Spleen (tissue), 11 donors: ENCODE measurements around the gene EFNA4. TPM values are rescaled to one million over a fixed set of nuclear protein-coding genes. Genes with fewer than 3 reads are reported as not detected.
A peak's percentile ranks its signal among the peaks of the same experiment; 100 is the strongest.

Source experiments
- DNase-seq: peaks from one replicate; pipeline ENCODE4 v3.0.0-alpha.2; 2020
- H3K27ac ChIP-seq, 8 donors: fragments of 200-600 bp; sonication (generic) in 7 of 8; 1 replicate in 4 of 8; 2 replicates in 4 of 8; pipeline versions ENCODE4 v1.5.0 to v1.8.0; 2016 to 2021; ENCODE audit warnings: inconsistent platforms in 4 of 8, mild to moderate bottlenecking in 4 of 8, moderate library complexity in 1 of 8
- H3K27me3 ChIP-seq, 7 donors: fragments of 200-600 bp; sonication (generic) in 6 of 7; replicated peaks in 1 of 7; 1 replicate in 4 of 7; 2 replicates in 3 of 7; pipeline versions ENCODE4 v1.5.0 to v1.8.0; 2016 to 2021; ENCODE audit warnings: inconsistent platforms in 3 of 7, mild to moderate bottlenecking in 1 of 7
- H3K36me3 ChIP-seq, 6 donors: fragments of 200-600 bp; sonication (generic) in 5 of 6; 1 replicate in 4 of 6; 2 replicates in 2 of 6; pipeline versions ENCODE4 v1.5.0 to v1.8.0; 2016 to 2021; ENCODE audit warnings: inconsistent platforms in 2 of 6
- H3K4me1 ChIP-seq, 6 donors: fragments of 200-600 bp; sonication (generic) in 5 of 6; 1 replicate in 3 of 6; 2 replicates in 3 of 6; pipeline versions ENCODE4 v1.5.0 to v1.8.0; 2016 to 2021; ENCODE audit warnings: inconsistent platforms in 3 of 6
- H3K4me3 ChIP-seq, 8 donors: fragments of 200-600 bp; sonication (generic) in 7 of 8; 1 replicate in 4 of 8; 2 replicates in 4 of 8; pipeline versions ENCODE4 v1.5.0 to v1.8.0; 2016 to 2021; ENCODE audit warnings: inconsistent platforms in 4 of 8, mild to moderate bottlenecking in 4 of 8, moderate library complexity in 2 of 8
- H3K9me3 ChIP-seq, 8 donors: fragments of 200-600 bp; sonication (generic) in 7 of 8; 1 replicate in 4 of 8; 2 replicates in 4 of 8; pipeline versions ENCODE4 v1.5.0 to v1.8.0; 2016 to 2021; ENCODE audit warnings: inconsistent platforms in 4 of 8
- POLR2A ChIP-seq, 3 donors: fragments of 450-650 bp; IDR thresholded peaks; one replicate each; pipeline ENCODE4 v1.5.1; 2017; ENCODE audit warnings: antibody characterized with exemption in 3 of 3, mild to moderate bottlenecking in 1 of 3
- POLR2AphosphoS5 ChIP-seq, 3 donors: sonication (generic); formaldehyde crosslinking; IDR thresholded peaks; one replicate each; pipeline ENCODE4 v1.5.1; 2017; ENCODE audit warnings: antibody characterized with exemption in 3 of 3
- whole genome bisulfite sequencing, 5 donors: extraction: QIAGEN DNeasy Blood & Tissue Kit in 3 of 5; methylation state at CpG; one replicate each; pipeline versions ENCODE4 v1.1.5 to v1.1.7; 2013 to 2018; 5-methylcytosine and 5-hydroxymethylcytosine counted together
- intact Hi-C: fragments of 100-400 bp; cut with DNase I; formaldehyde crosslinking; loops from one replicate; pipeline ENCODE4 v1.15.0; 2023; ENCODE audit warnings: low total_unique reads
- polyA plus RNA-seq, 3 donors: library from polyadenylated mRNA; stranded (reverse); fragments of 200-250 nt; gene quantifications; one replicate each; pipeline ENCODE4 v1.2.1, GENCODE V29; 2013
- total RNA-seq, 7 donors: library from RNA; depleted of rRNA in 3 of 7; stranded (reverse); fragments of >200 nt in 3 of 7; fragmentation: NEBNext Ultra II Directional in 4 of 7; extraction: Animal tissue kit (Norgen Biotek cat#: 25700) in 4 of 7; gene quantifications; one replicate each; pipeline versions ENCODE4 v1.1.0 to v1.2.1, GENCODE V29; 2016 to 2021
- TF ChIP-seq, protein P1 (sequence below), 11 experiments: fragments of 200-600 bp in 7 of 11; fragments of 450-650 bp in 4 of 11; sonication (generic) in 4 of 11; IDR thresholded peaks in 8 of 11; conservative IDR thresholded peaks in 3 of 11; 1 replicate in 7 of 11; 2 replicates in 4 of 11; pipeline versions ENCODE4 v1.4.0 to v1.8.0; 2016 to 2021; ENCODE audit warnings: antibody characterized with exemption in 11 of 11, inconsistent platforms in 4 of 11, mild to moderate bottlenecking in 1 of 11
- donor health status: healthy with polysubstance abuse.
- donor health status: DM: no; HTN: no; CAD: no; lungs with moderate emphysema.
- donor health status: DM: no; HTN: no; CAD: no.
- donor health status: Bipolar disorder and iron deficiency.
- donor health status: healthy.
- donor health status: DM: no; HTN: no; CAD: no.
- donor health status: DM: yes; HTN: yes; CAD: no.

Gene EFNA4
- total and polyA plus RNA-seq, 10 donors = 4.6 to 9.5 (median 7.1) TPM

DNA sequence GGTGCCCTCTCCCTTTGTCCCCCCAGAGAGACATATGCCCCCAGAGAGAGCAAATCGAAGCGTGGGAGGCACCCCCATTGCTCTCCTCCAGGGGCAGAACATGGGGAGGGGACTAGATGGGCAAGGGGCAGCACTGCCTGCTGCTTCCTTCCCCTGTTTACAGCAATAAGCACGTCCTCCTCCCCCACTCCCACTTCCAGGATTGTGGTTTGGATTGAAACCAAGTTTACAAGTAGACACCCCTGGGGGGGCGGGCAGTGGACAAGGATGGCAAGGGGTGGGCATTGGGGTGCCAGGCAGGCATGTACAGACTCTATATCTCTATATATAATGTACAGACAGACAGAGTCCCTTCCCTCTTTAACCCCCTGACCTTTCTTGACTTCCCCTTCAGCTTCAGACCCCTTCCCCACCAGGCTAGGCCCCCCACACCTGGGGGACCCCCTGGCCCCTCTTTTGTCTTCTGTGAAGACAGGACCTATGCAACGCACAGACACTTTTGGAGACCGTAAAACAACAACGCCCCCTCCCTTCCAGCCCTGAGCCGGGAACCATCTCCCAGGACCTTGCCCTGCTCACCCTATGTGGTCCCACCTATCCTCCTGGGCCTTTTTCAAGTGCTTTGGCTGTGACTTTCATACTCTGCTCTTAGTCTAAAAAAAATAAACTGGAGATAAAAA is 23.5 kb downstream of the EFNA4 start:
- H3K27ac ChIP-seq = no peak overlapping the region
- H3K36me3 ChIP-seq = no peaks in the 10 kb centered on the region
- intact Hi-C loops = no loop called here
- H3K9me3 ChIP-seq = no peaks in the 10 kb centered on the region
- H3K4me3 ChIP-seq = no peak overlapping the region
- peaks cover 13 to 36% (median 25%) of the 10 kb centered on the region in 7 donors for H3K27me3 ChIP-seq
- 37 to 63% (median 49%) methylated on average over 7 to 8 of the region's 8 CpGs for WGBS, 5 donors
- TF ChIP-seq, protein P1, sequence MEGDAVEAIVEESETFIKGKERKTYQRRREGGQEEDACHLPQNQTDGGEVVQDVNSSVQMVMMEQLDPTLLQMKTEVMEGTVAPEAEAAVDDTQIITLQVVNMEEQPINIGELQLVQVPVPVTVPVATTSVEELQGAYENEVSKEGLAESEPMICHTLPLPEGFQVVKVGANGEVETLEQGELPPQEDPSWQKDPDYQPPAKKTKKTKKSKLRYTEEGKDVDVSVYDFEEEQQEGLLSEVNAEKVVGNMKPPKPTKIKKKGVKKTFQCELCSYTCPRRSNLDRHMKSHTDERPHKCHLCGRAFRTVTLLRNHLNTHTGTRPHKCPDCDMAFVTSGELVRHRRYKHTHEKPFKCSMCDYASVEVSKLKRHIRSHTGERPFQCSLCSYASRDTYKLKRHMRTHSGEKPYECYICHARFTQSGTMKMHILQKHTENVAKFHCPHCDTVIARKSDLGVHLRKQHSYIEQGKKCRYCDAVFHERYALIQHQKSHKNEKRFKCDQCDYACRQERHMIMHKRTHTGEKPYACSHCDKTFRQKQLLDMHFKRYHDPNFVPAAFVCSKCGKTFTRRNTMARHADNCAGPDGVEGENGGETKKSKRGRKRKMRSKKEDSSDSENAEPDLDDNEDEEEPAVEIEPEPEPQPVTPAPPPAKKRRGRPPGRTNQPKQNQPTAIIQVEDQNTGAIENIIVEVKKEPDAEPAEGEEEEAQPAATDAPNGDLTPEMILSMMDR (IDR thresholded peaks at IDR 0.05 in 8 of 11, conservative IDR thresholded peaks at IDR 0.05 in 3 of 11) = peak in 2 of 11 experiments; percentile 14 to 32
- no peak for TF ChIP-seq POLR2AphosphoS5 (IDR thresholded peaks at IDR 0.05)
- peak; percentile 75 for DNase-seq
- H3K4me1 ChIP-seq = peaks cover 28 to 63% (median 50%) of the 10 kb centered on the region in 6 donors

DNA sequence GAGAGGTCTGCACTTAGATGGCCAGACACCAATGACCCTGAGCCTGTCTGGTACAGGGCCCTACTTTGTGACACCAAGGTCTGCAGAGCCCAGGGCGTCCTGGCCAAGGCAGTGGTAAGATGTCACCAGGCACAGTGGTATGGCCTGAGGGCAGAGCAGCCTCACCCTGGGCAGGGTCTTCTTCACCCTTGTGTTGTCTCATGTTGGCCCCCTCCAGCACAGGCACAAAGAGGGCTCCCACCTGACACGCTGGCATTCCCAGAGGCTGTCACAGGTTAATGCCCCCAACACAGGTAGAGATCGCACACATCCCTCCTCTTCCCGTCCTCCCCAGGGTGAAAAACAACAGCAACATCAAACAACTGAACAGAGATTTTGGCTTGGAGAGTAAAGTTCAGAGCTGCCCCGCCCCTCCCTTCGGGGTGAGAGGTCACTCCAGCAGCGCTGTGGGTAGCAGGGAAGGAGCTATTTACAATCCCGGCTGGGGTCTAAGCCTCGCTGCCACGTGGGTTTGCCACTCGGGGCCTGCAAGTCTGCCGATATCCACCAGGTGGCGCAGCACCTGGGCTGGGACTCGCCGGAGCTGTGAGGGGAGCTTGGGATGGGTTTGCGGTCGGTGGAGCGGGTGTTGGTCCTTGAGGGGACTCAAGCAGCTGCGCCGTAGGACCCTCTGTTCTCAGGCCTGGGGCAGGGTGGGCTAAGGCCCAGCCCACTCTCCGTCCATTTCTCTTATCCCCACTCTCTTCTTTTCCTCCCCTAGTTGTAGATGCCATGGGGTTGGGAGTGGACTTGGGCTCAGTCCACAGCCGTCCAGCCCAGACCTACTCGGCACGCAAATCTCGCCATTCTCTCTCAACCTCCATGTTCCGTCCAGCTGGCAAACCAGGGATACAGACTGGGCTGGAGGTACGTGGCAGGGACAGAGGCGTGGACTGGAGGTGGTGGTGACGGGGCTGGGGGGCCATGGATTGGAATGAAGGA is 27.8 kb downstream of the EFNA4 start:
- peak; percentile 94 for DNase-seq
- Histone ChIP-seq H3K27me3 (peaks cover 0 to 18% (median 0%) of the 10 kb centered on the region in 7 donors), H3K4me3 (no peak overlapping the region), H3K36me3 (no peaks in the 10 kb centered on the region), H3K4me1 (peaks cover 2 to 34% (median 20%) of the 10 kb centered on the region in 6 donors), H3K27ac (no peak overlapping the region), H3K9me3 (no peaks in the 10 kb centered on the region)
- 25 to 42% (median 32%) methylated on average over 17 to 29 of the region's 29 CpGs for WGBS, 5 donors
- intact Hi-C loops = loop anchor here (2.0 kb wide), 1 partner anchor 77 kb away; no protein-coding TSS in a partner anchor
- TF ChIP-seq POLR2A (IDR thresholded peaks at IDR 0.05) = no peak
- peak; percentile 30 to 64 (median 63) for TF ChIP-seq POLR2AphosphoS5 (IDR thresholded peaks at IDR 0.05)
- TF ChIP-seq, protein P1 (IDR thresholded peaks at IDR 0.05 in 8 of 11, conservative IDR thresholded peaks at IDR 0.05 in 3 of 11) = peak; percentile 94 to 99 (median 98)

DNA sequence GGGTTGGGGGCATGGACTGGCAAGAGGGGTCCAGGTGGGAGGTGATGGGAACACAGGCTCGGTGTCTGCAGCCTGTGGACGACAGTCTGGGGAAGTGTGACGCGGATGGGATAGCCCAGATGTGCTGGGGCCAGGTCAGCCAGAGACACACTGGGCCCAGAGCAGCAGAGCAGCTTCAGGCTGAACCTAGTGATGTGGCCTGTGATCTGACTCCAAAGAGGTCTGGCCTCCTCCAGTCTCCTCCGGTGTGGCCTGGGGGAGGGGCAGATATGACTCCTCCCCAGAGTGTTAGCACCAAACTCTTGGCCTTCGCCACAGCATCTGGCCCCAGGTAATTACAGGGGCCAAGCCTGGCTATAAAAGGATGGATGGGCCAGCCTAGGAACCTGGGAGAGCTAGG is 28.6 kb downstream of the EFNA4 start:
- H3K27me3 ChIP-seq = peaks cover 0 to 25% (median 0%) of the 10 kb centered on the region in 7 donors
- H3K36me3 ChIP-seq = no peaks in the 10 kb centered on the region
- no peak for TF ChIP-seq POLR2AphosphoS5 (IDR thresholded peaks at IDR 0.05)
- no peak for TF ChIP-seq POLR2A (IDR thresholded peaks at IDR 0.05)
- TF ChIP-seq, protein P1 (IDR thresholded peaks at IDR 0.05 in 8 of 11, conservative IDR thresholded peaks at IDR 0.05 in 3 of 11) = no peak
- intact Hi-C loops = no loop called here
- H3K4me1 ChIP-seq = peaks cover 0 to 27% (median 13%) of the 10 kb centered on the region in 6 donors
- H3K9me3 ChIP-seq = no peaks in the 10 kb centered on the region
- no peak overlapping the region for H3K4me3 ChIP-seq
- WGBS, 5 donors = 84 to 94% (median 89%) methylated on average over 5 to 6 of the region's 6 CpGs
- no peak overlapping the region for H3K27ac ChIP-seq
- peak; percentile 47 for DNase-seq
